CD4-positive, alpha-beta T cell (primary cell): Measurements from ENCODE around the gene GRK5. TPM values are rescaled to one million over a fixed set of nuclear protein-coding genes. Genes with fewer than 3 reads are reported as not detected.

ENCODE experiments used
- ATAC-seq: fragments of 200-7000 bp; cut with Tn5 transposase; one replicate; pipeline ENCODE4 v1.10.0; 2022; ENCODE audit warnings: mild to moderate bottlenecking; ENCODE audit not compliant: poor library complexity
- CTCF ChIA-PET: fragments of 350-600 bp; sonication (Branson Sonifier 250); formaldehyde crosslinking; loops from one replicate; lab custom pipeline; 2021; ENCODE audit warnings: antibody characterized with exemption, inconsistent platforms; lab: Charles Lee
- POLR2A ChIA-PET: fragments of 350-600 bp; sonication (Branson Sonifier 250); formaldehyde crosslinking; loops from one replicate; lab custom pipeline; 2021; ENCODE audit warnings: antibody characterized with exemption, inconsistent platforms; lab: Charles Lee
- DNase-seq, 14 experiments: peaks; one replicate each; pipeline ENCODE4 v3.0.0-alpha.2; 2013 to 2020; ENCODE audit warnings: mixed read lengths in 2 of 14
- H3K27ac ChIP-seq, 2 donors: one replicate each; pipeline versions ENCODE4 v1.5.1 to v1.7.0; 2013; ENCODE audit warnings: low read length in 2 of 2, low read depth in 1 of 2, mild to moderate bottlenecking in 1 of 2
- H3K27me3 ChIP-seq, 2 experiments: 1 replicate in 1 of 2; 2 replicates in 1 of 2; pipeline versions ENCODE4 v1.6.1 to v1.7.0; 2013; ENCODE audit warnings: low read length in 2 of 2, control low read depth in 1 of 2, mild to moderate bottlenecking in 1 of 2, moderate library complexity in 1 of 2; ENCODE audit not compliant: insufficient read depth in 2 of 2, control insufficient read depth in 1 of 2
- H3K36me3 ChIP-seq: one replicate; pipeline ENCODE4 v1.6.1; 2013; ENCODE audit warnings: low read length, control low read depth; ENCODE audit not compliant: insufficient read depth
- H3K4me1 ChIP-seq: one replicate; pipeline ENCODE4 v1.6.1; 2013; ENCODE audit warnings: low read length, control low read depth; ENCODE audit not compliant: insufficient read depth
- H3K4me3 ChIP-seq: one replicate; pipeline ENCODE4 v1.5.1; 2013; ENCODE audit warnings: mild to moderate bottlenecking, low read length, moderate library complexity
- H3K9me3 ChIP-seq, 2 experiments: 1 replicate in 1 of 2; 2 replicates in 1 of 2; pipeline versions ENCODE4 v1.6.1 to v1.7.0; 2013; ENCODE audit warnings: low read length in 2 of 2, mild to moderate bottlenecking in 2 of 2, control low read depth in 1 of 2, moderate library complexity in 1 of 2; ENCODE audit not compliant: control insufficient read depth in 1 of 2, insufficient read depth in 1 of 2
- H3K27ac Mint-ChIP-seq: one replicate; pipeline ENCODE4 v1.8.0; 2020; ENCODE audit warnings: mixed read lengths
- H3K27me3 Mint-ChIP-seq: one replicate; pipeline ENCODE4 v1.8.0; 2021; ENCODE audit warnings: mixed read lengths
- H3K36me3 Mint-ChIP-seq: one replicate; pipeline ENCODE4 v1.8.0; 2021; ENCODE audit warnings: low read depth, mixed read lengths
- H3K4me1 Mint-ChIP-seq: one replicate; pipeline ENCODE4 v1.8.0; 2021; ENCODE audit warnings: low read depth, mixed read lengths
- H3K4me3 Mint-ChIP-seq: one replicate; pipeline ENCODE4 v1.8.0; 2020; ENCODE audit warnings: mild to moderate bottlenecking, mixed read lengths
- H3K9me3 Mint-ChIP-seq: one replicate; pipeline ENCODE4 v1.8.0; 2020; ENCODE audit warnings: mixed read lengths
- intact Hi-C, 2 experiments: fragments of 100-400 bp; cut with DNase I in 1 of 2; cut with micrococcal nuclease in 1 of 2; formaldehyde crosslinking; loops; one replicate each; pipeline versions ENCODE4 v1.15.1 to v1.9.0; 2023 to 2025; cut with DNase I, micrococcal nuclease
- total RNA-seq, 174 experiments: library from RNA in 2 of 174; stranded (reverse) in 2 of 174; gene quantifications; one replicate each; pipeline ENCODE4 v1.2.3 and lab custom pipeline; 2021 to 2026
- TF ChIP-seq, protein P1 (sequence below): fragments of 200-600 bp; IDR thresholded peaks from one replicate; pipeline ENCODE4 v1.8.0; 2022; ENCODE audit warnings: antibody characterized with exemption, mild to moderate bottlenecking

GRK5 gene
- total RNA-seq, 2 experiments from 2014 or later = 19.2 to 20.8 TPM

DNA sequence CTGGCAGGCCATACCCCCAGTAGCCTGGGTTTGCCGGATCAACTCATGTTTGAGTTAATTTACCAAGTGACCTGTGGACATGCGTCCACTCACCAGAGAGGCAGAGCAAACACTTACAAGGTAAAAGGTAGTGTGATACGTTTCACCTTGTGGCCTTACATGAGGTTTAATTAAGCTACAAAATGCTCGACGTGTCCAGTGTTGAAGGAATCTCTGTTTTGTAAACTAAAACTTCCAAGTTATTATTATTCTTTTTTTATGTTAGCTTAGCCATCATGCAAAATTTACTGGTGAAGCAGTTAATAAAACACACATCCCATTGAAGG lies 292.3 kb downstream of the GRK5 start:
- Histone ChIP-seq H3K27me3 (no peaks in the 10 kb centered on the region), H3K4me3 (no peak overlapping the region), H3K36me3 (peaks cover 20% of the 10 kb centered on the region), H3K4me1 (peaks cover 87% of the 10 kb centered on the region), H3K27ac (peak overlapping the region; percentile 61 to 95), H3K9me3 (no peaks in the 10 kb centered on the region)
- H3K4me3 Mint-ChIP-seq = peak overlapping the region; percentile 68
- CTCF ChIA-PET = interaction anchor here (1.0 to 2.5 kb wide), 7 partner anchors 9 to 300 kb away, joined by 3 to 12 read pairs (median 4); partner anchors contain the start of genes GRK5 and RGS10
- no peak for DNase-seq
- intact Hi-C loops = loop anchor here (5.0 to 10.0 kb wide), 3 partner anchors 43 to 155 kb away; partner anchors contain the start of genes BAG3 (in 1 of the 2), RGS10 (in 1 of the 2) and TIAL1 (in 1 of the 2)
- peak overlapping the region; percentile 99 for H3K27ac Mint-ChIP-seq
- no peaks in the 10 kb centered on the region for H3K9me3 Mint-ChIP-seq
- peaks cover 61% of the 10 kb centered on the region for H3K36me3 Mint-ChIP-seq
- no peak for ATAC-seq
- H3K4me1 Mint-ChIP-seq = peaks cover 93% of the 10 kb centered on the region
- TF ChIP-seq, protein P1, sequence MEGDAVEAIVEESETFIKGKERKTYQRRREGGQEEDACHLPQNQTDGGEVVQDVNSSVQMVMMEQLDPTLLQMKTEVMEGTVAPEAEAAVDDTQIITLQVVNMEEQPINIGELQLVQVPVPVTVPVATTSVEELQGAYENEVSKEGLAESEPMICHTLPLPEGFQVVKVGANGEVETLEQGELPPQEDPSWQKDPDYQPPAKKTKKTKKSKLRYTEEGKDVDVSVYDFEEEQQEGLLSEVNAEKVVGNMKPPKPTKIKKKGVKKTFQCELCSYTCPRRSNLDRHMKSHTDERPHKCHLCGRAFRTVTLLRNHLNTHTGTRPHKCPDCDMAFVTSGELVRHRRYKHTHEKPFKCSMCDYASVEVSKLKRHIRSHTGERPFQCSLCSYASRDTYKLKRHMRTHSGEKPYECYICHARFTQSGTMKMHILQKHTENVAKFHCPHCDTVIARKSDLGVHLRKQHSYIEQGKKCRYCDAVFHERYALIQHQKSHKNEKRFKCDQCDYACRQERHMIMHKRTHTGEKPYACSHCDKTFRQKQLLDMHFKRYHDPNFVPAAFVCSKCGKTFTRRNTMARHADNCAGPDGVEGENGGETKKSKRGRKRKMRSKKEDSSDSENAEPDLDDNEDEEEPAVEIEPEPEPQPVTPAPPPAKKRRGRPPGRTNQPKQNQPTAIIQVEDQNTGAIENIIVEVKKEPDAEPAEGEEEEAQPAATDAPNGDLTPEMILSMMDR = no peak
- POLR2A ChIA-PET = interaction anchor here (0.6 to 5.9 kb wide), 10 partner anchors 9 to 320 kb away, joined by 3 to 74 read pairs (median 6); partner anchors contain the start of gene RGS10
- no peaks in the 10 kb centered on the region for H3K27me3 Mint-ChIP-seq

DNA sequence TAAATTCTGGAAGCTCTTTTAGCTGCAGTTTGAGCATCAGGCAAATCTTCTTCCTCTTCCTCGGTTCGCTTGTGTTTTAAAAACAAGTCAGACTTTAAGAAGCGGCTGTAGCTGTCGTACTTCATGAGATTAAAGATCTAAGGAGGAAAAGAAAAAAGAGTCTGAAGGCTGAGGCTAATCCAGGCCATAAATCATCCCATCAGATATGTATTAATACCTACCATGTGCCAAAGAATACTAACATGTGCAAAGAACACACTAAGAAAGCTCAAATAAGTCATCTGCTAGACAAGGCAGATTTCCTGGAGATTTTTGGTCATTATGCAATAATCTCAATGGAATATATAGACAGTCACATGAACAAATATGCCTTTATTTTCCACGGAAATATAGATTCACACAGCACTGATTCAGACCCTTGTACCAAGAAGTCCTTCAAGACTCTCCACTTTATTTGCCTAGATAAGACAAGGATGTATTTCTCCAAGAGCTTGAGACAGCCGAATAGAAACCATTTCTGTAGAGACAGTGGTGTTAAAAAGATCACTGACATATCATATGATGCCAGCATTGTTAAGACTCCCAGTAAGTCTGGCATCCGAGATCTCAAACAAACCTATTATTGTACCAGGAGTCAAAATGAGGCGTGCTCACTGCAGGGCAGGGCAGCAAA lies 292.9 kb downstream of the GRK5 start:
- TF ChIP-seq, protein P1 = no peak
- intact Hi-C loops = loop anchor here (5.0 to 10.0 kb wide), 3 partner anchors 42 to 155 kb away; partner anchors contain the start of genes BAG3 (in 1 of the 2), RGS10 (in 1 of the 2) and TIAL1 (in 1 of the 2)
- H3K27ac ChIP-seq = peak overlapping the region; percentile 58 to 95
- no peak for DNase-seq
- Mint-ChIP-seq H3K36me3 (peaks cover 66% of the 10 kb centered on the region), H3K27ac (peak overlapping the region; percentile 99), H3K4me3 (peak overlapping the region; percentile 50), H3K9me3 (no peaks in the 10 kb centered on the region), H3K4me1 (peaks cover 93% of the 10 kb centered on the region), H3K27me3 (no peaks in the 10 kb centered on the region)
- H3K9me3 ChIP-seq = no peaks in the 10 kb centered on the region
- H3K27me3 ChIP-seq = no peaks in the 10 kb centered on the region
- H3K4me3 ChIP-seq = no peak overlapping the region
- peaks cover 21% of the 10 kb centered on the region for H3K36me3 ChIP-seq
- ChIA-PET POLR2A (interaction anchor here (0.8 to 5.9 kb wide), 10 partner anchors 9 to 321 kb away, joined by 3 to 74 read pairs (median 4); partner anchors contain the start of gene RGS10), CTCF (interaction anchor here (0.9 to 2.5 kb wide), 8 partner anchors 10 to 301 kb away, joined by 3 to 12 read pairs (median 4); partner anchors contain the start of genes GRK5 and RGS10)
- peaks cover 87% of the 10 kb centered on the region for H3K4me1 ChIP-seq
- no peak for ATAC-seq

DNA sequence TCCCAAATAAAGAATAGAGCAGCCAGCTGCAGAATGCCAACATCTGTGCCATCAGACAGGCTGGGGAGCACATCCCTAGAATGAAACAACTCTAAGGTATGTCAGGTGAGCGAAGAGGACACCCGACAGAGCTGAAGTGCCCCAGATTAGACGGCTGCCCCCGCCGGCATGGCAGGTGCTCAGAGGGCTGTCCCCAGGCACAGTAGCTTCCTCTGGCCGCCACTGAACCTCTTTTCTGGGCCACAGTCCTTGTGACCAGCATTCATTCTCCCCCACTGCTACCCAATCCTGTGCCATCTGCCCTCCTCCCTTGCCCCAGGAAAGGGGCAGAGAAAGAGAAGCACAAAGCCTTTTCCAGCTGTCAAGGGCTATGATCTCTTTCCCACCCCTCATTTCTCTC lies 293.4 kb downstream of the GRK5 start:
- H3K4me1 Mint-ChIP-seq = peaks cover 94% of the 10 kb centered on the region
- H3K9me3 Mint-ChIP-seq = no peaks in the 10 kb centered on the region
- TF ChIP-seq, protein P1 = no peak
- no peaks in the 10 kb centered on the region for H3K9me3 ChIP-seq
- no peaks in the 10 kb centered on the region for H3K27me3 ChIP-seq
- POLR2A ChIA-PET = interaction anchor here (0.9 to 5.9 kb wide), 7 partner anchors 10 to 321 kb away, joined by 4 to 74 read pairs (median 5); partner anchors contain the start of gene RGS10
- peak overlapping the region; percentile 58 to 95 for H3K27ac ChIP-seq
- intact Hi-C loops = loop anchor here (5.0 to 10.0 kb wide), 3 partner anchors 41 to 154 kb away; partner anchors contain the start of genes BAG3 (in 1 of the 2), RGS10 (in 1 of the 2) and TIAL1 (in 1 of the 2)
- H3K4me3 ChIP-seq = no peak overlapping the region
- peak overlapping the region; percentile 50 for H3K4me3 Mint-ChIP-seq
- peaks cover 26% of the 10 kb centered on the region for H3K36me3 ChIP-seq
- DNase-seq (no peak), ATAC-seq (no peak)
- CTCF ChIA-PET = interaction anchor here (0.9 to 2.0 kb wide), 5 partner anchors 42 to 301 kb away, joined by 3 to 8 read pairs (median 4); partner anchors contain the start of genes GRK5 and RGS10
- H3K27ac Mint-ChIP-seq = peak overlapping the region; percentile 99
- peaks cover 90% of the 10 kb centered on the region for H3K4me1 ChIP-seq
- no peaks in the 10 kb centered on the region for H3K27me3 Mint-ChIP-seq
- H3K36me3 Mint-ChIP-seq = peaks cover 72% of the 10 kb centered on the region
